Peyer's patch (tissue), 4 donors: ENCODE data around the gene ZBTB48.

Experiments used
- POLR2A ChIP-seq, 2 donors: fragments of 450-650 bp; IDR thresholded peaks; one replicate each; pipeline ENCODE4 v1.5.1; 2017; ENCODE audit warnings: antibody characterized with exemption in 2 of 2, mild to moderate bottlenecking in 2 of 2, moderate library complexity in 2 of 2
- TF ChIP-seq, protein P1 (sequence below), 6 experiments: fragments of 450-650 bp in 4 of 6; fragments of 200-600 bp in 2 of 6; sonication (generic) in 1 of 6; IDR thresholded peaks; one replicate each; pipeline ENCODE4 v1.5.1; 2017 to 2019; ENCODE audit warnings: antibody characterized with exemption in 6 of 6, mild to moderate bottlenecking in 3 of 6, moderate library complexity in 1 of 6

DNA sequence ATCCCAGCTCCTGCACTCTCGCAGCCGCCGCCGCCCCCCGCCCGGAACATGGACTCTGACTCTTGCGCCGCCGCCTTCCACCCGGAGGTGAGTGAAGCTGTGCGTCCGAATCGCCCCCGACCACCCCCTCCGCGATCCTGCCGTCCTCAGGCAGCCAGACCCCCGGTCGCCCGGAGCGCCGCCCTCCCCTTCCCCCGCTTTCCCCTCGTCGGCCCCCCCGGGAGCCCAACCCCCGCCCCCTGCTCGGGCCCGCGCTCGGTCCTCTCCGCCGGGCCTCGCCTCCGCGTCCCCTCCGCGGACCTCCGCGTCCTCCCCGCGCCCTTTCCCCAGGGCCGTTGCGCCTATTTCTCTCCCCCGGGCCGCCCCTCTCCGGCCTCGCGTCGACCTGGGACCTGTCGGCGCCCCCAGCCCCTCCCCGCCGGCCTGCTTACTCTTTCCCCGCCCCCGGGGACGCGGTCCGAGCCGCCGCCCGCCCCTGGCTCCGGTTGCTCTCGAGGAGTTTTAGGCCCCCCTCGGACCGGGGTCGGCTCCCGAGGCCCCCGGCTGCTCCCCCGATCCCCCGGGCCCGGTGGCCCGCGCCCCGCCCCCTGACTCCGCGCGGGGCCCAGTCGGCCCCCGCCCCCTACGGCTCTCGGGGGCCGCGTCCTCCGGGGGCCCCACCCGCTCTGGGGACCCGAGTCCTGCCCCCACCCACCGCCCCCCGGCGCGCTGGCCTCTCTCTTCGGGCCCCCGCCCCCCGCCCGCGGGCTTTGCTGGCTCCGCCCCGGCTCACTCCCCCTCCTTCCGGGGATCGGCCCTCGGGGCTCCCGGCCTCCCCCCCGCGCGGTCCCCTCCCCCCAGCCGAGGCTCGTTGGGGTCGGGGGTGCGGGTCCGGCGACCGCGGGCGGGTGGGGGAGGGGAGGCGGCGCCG lies 34.5 kb downstream of the ZBTB48 start:
- TF ChIP-seq POLR2A (IDR thresholded peaks at IDR 0.05) = no peak
- TF ChIP-seq, protein P1, sequence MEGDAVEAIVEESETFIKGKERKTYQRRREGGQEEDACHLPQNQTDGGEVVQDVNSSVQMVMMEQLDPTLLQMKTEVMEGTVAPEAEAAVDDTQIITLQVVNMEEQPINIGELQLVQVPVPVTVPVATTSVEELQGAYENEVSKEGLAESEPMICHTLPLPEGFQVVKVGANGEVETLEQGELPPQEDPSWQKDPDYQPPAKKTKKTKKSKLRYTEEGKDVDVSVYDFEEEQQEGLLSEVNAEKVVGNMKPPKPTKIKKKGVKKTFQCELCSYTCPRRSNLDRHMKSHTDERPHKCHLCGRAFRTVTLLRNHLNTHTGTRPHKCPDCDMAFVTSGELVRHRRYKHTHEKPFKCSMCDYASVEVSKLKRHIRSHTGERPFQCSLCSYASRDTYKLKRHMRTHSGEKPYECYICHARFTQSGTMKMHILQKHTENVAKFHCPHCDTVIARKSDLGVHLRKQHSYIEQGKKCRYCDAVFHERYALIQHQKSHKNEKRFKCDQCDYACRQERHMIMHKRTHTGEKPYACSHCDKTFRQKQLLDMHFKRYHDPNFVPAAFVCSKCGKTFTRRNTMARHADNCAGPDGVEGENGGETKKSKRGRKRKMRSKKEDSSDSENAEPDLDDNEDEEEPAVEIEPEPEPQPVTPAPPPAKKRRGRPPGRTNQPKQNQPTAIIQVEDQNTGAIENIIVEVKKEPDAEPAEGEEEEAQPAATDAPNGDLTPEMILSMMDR (IDR thresholded peaks at IDR 0.05) = no peak
